HepG2 (cell line): Measurements from ENCODE around the gene TIAM1.

Experiments used
- BRCA1 ChIP-seq: sonication (generic); formaldehyde crosslinking; IDR thresholded peaks from 2 replicates; pipeline ENCODE4 v1.4.0; 2020; ENCODE audit warnings: missing genetic modification reagents
- EZH2 ChIP-seq: conservative IDR thresholded peaks from 2 replicates; pipeline ENCODE4 v1.6.1; 2012; ENCODE audit warnings: mild to moderate bottlenecking, low read depth, low read length, moderate library complexity
- KMT2A ChIP-seq: sonication (generic); formaldehyde crosslinking; IDR thresholded peaks from 2 replicates; pipeline ENCODE4 v1.4.0; 2020; ENCODE audit warnings: missing genetic modification reagents
- PCBP1 ChIP-seq: fragments of 200-400 bp; formaldehyde crosslinking; IDR thresholded peaks from 2 replicates; pipeline ENCODE4 v1.6.1; 2017; ENCODE audit warnings: mild to moderate bottlenecking, low read depth, low read length, borderline replicate concordance
- PHB2 ChIP-seq: fragments of 450-650 bp; IDR thresholded peaks from 2 replicates; pipeline ENCODE4 v1.6.1; 2018; ENCODE audit not compliant: partially characterized antibody
- RFX5 ChIP-seq: IDR thresholded peaks from 2 replicates; pipeline ENCODE4 v1.6.1; 2011; ENCODE audit warnings: low read depth, low read length, improper control_type of control experiment
- SP4 ChIP-seq: sonication (generic); formaldehyde crosslinking; IDR thresholded peaks from 2 replicates; pipeline ENCODE4 v1.8.1; 2023; ENCODE audit warnings: mild to moderate bottlenecking, missing genetic modification reagents
- TAF1 ChIP-seq: sonication (generic); formaldehyde crosslinking; IDR thresholded peaks from 2 replicates; pipeline ENCODE4 v1.4.0; 2020; ENCODE audit warnings: missing genetic modification reagents
- ZBTB7A ChIP-seq: sonication (generic); formaldehyde crosslinking; IDR thresholded peaks from 2 replicates; pipeline ENCODE4 v1.8.0; 2022; ENCODE audit warnings: mild to moderate bottlenecking, missing genetic modification reagents
- ZNF556 ChIP-seq: sonication (generic); formaldehyde crosslinking; IDR thresholded peaks from 2 replicates; pipeline ENCODE4 v1.4.0; 2020; ENCODE audit warnings: mild to moderate bottlenecking, missing genetic modification reagents, borderline replicate concordance
- ZNF883 ChIP-seq: sonication (generic); formaldehyde crosslinking; IDR thresholded peaks from 2 replicates; pipeline ENCODE4 v1.5.1; 2020; ENCODE audit warnings: mild to moderate bottlenecking, missing genetic modification reagents; ENCODE audit errors: not compliant biosample characterization
- TF ChIP-seq, protein P1 (sequence below): sonication (generic); formaldehyde crosslinking; IDR thresholded peaks from 2 replicates; pipeline ENCODE4 v1.4.0; 2020; ENCODE audit warnings: missing genetic modification reagents
- TF ChIP-seq, protein P2 (sequence below): sonication (generic); formaldehyde crosslinking; IDR thresholded peaks from 2 replicates; pipeline ENCODE4 v1.5.0; 2020; ENCODE audit warnings: mild to moderate bottlenecking, missing genetic modification reagents, moderate library complexity
- TF ChIP-seq, protein P3 (sequence below): sonication (generic); formaldehyde crosslinking; conservative IDR thresholded peaks from 2 replicates; pipeline ENCODE4 v1.4.0; 2020; ENCODE audit warnings: missing genetic modification reagents

DNA sequence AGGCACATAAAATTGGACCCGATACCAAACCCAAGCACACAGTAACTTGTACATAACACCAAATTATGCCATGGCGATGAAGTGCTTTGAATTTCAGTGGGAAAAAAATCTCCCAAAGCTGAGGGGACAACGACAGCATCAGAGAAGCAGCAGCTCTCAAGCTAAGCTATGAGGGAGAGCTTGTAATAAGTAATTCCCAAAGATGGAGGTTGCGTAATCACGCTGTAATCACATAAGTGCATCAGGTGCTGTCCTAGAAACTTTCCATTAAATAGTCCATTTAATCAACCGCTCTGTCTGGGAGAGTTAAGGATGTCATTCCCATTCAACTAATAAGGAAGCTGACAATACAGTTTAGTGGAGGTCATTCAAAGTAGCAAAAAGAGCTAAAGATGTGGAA is 268.2 kb downstream of the TIAM1 start:
- no peak for TF ChIP-seq PCBP1
- TF ChIP-seq, protein P1, sequence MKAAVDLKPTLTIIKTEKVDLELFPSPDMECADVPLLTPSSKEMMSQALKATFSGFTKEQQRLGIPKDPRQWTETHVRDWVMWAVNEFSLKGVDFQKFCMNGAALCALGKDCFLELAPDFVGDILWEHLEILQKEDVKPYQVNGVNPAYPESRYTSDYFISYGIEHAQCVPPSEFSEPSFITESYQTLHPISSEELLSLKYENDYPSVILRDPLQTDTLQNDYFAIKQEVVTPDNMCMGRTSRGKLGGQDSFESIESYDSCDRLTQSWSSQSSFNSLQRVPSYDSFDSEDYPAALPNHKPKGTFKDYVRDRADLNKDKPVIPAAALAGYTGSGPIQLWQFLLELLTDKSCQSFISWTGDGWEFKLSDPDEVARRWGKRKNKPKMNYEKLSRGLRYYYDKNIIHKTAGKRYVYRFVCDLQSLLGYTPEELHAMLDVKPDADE (CRISPR knock-in tag): no peak
- TF ChIP-seq ZBTB7A (CRISPR knock-in tag): no peak
- no peak for TF ChIP-seq EZH2
- TF ChIP-seq BRCA1 (CRISPR knock-in tag): no peak
- TF ChIP-seq SP4 (CRISPR knock-in tag): no peak
- TF ChIP-seq, protein P2, sequence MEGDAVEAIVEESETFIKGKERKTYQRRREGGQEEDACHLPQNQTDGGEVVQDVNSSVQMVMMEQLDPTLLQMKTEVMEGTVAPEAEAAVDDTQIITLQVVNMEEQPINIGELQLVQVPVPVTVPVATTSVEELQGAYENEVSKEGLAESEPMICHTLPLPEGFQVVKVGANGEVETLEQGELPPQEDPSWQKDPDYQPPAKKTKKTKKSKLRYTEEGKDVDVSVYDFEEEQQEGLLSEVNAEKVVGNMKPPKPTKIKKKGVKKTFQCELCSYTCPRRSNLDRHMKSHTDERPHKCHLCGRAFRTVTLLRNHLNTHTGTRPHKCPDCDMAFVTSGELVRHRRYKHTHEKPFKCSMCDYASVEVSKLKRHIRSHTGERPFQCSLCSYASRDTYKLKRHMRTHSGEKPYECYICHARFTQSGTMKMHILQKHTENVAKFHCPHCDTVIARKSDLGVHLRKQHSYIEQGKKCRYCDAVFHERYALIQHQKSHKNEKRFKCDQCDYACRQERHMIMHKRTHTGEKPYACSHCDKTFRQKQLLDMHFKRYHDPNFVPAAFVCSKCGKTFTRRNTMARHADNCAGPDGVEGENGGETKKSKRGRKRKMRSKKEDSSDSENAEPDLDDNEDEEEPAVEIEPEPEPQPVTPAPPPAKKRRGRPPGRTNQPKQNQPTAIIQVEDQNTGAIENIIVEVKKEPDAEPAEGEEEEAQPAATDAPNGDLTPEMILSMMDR (CRISPR knock-in tag): no peak
- TF ChIP-seq KMT2A (CRISPR knock-in tag): no peak
- TF ChIP-seq, protein P3, sequence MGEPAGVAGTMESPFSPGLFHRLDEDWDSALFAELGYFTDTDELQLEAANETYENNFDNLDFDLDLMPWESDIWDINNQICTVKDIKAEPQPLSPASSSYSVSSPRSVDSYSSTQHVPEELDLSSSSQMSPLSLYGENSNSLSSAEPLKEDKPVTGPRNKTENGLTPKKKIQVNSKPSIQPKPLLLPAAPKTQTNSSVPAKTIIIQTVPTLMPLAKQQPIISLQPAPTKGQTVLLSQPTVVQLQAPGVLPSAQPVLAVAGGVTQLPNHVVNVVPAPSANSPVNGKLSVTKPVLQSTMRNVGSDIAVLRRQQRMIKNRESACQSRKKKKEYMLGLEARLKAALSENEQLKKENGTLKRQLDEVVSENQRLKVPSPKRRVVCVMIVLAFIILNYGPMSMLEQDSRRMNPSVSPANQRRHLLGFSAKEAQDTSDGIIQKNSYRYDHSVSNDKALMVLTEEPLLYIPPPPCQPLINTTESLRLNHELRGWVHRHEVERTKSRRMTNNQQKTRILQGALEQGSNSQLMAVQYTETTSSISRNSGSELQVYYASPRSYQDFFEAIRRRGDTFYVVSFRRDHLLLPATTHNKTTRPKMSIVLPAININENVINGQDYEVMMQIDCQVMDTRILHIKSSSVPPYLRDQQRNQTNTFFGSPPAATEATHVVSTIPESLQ (CRISPR knock-in tag): no peak
- no peak for TF ChIP-seq RFX5
- no peak for TF ChIP-seq TAF1 (CRISPR knock-in tag)
- no peak for TF ChIP-seq ZNF883 (CRISPR knock-in tag)
- TF ChIP-seq ZNF556 (CRISPR knock-in tag): no peak
- no peak for TF ChIP-seq PHB2
